Measurements from ENCODE around the gene HIRIP3.

DNA sequence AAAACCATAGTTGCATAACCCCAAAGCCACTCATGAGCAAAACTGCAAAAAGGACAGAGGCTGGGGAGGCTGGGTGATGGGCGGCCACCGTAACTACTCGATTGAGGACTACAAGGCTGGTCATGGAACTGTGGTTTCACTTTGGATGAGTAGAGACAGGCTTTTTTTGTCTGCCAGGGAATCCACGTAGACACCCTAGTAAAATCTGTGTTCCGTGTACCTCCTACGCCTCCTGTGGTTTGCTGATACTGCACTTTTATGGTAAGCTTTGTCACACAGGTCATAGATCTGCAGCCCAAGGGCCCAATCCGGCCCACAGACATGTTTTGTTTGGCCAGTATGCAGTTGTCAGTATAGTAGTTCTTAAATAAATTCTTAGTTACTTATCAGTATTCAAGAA, 37.9 kb upstream of the HIRIP3 start:
- no peak for TF ChIP-seq POLR2A (IDR thresholded peaks at IDR 0.05)
- no peak for TF ChIP-seq CTCF (IDR thresholded peaks at IDR 0.05)
